Liver (tissue), 3 donors: Measurements from ENCODE around the gene ARID4A.

Experiments used
- ATF3 ChIP-seq: IDR thresholded peaks from 2 replicates; pipeline ENCODE4 v1.6.1; 2016; ENCODE audit warnings: antibody characterized with exemption
- CTCF ChIP-seq: fragments of 150-350 bp; IDR thresholded peaks from 2 replicates; pipeline ENCODE4 v1.5.1; 2017; ENCODE audit warnings: improper control_type of control experiment, low read depth, low read length; ENCODE audit not compliant: missing input control
- TF ChIP-seq, protein P1 (sequence below): IDR thresholded peaks from 2 replicates; pipeline ENCODE4 v1.6.1; 2016; ENCODE audit warnings: antibody characterized with exemption
- donor health status: healthy.
- donor health status: healthy.

DNA sequence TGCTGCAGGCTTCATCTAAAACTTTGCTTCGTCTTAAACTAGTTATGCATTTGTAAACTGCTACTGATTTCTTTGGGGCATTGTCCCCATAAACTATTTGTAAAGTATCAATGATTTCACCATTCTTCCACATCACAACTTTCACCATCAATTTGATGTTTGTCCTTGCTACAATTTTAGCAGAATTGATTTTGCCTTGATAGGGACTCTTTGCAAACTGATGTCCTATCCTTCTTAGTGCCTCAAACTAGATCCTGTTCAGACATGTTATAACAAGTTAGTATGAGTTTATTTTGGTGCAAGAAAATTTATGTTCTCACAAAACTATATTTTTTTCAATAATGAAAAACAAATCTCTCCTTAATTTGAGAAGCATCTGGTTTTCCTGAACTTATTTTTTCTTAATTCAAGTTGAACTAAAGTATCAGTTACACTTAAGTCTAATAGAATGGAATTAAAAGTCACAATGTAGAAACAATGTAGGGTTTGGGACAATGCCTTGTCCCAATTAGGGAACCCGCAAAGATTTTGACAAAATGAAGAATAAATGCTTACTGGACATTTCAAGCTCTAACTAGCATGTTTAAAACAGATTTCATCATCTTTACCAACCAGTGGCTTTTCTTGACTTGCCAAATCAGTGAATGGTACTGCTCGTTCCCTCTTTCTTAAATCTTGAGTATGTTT, 10.1 kb upstream of the ARID4A start:
- TF ChIP-seq CTCF (no peak), ATF3 (no peak)
- TF ChIP-seq, protein P1, sequence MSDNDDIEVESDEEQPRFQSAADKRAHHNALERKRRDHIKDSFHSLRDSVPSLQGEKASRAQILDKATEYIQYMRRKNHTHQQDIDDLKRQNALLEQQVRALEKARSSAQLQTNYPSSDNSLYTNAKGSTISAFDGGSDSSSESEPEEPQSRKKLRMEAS, result no peak
